ENCODE measurements around the gene XYLB.

Gene XYLB

GRCh38 chr3:38372214-38372601, 25.6 kb downstream of the XYLB start:
- no peak for DNase-seq
- H3K9me3 ChIP-seq = no peaks in the 10 kb centered on the region
- TF ChIP-seq CTCF (IDR thresholded peaks at IDR 0.05) = no peak
- no peaks in the 10 kb centered on the region for H3K4me1 ChIP-seq
- H3K27ac ChIP-seq = no peak overlapping the region
- peaks cover 7 to 85% (median 29%) of the 10 kb centered on the region in 3 donors for H3K36me3 ChIP-seq
- no peak overlapping the region for H3K4me3 ChIP-seq
- intact Hi-C loops (cut with DNase I; ENCODE audit: low total_unique reads) = no loop called here
- H3K27me3 ChIP-seq = no peaks in the 10 kb centered on the region

GRCh38 chr3:38374221-38374620, 27.6 kb downstream of the XYLB start:
- no peak for DNase-seq
- TF ChIP-seq CTCF (IDR thresholded peaks at IDR 0.05) = no peak
- Histone ChIP-seq H3K36me3 (peaks cover 15 to 87% (median 30%) of the 10 kb centered on the region in 3 donors), H3K27ac (no peak overlapping the region), H3K4me1 (no peaks in the 10 kb centered on the region), H3K27me3 (no peaks in the 10 kb centered on the region), H3K9me3 (no peaks in the 10 kb centered on the region), H3K4me3 (no peak overlapping the region)
- intact Hi-C loops (cut with DNase I; ENCODE audit: low total_unique reads) = no loop called here

- TF ChIP-seq CTCF (IDR thresholded peaks at IDR 0.05) = no peak
- no peak overlapping the region for H3K4me3 ChIP-seq
- H3K4me1 ChIP-seq = no peaks in the 10 kb centered on the region
- no peaks in the 10 kb centered on the region for H3K27me3 ChIP-seq
- H3K9me3 ChIP-seq = no peaks in the 10 kb centered on the region
- no peak overlapping the region for H3K27ac ChIP-seq
- intact Hi-C loops (cut with DNase I; ENCODE audit: low total_unique reads) = no loop called here
- no peak for DNase-seq
- peaks cover 24 to 86% (median 36%) of the 10 kb centered on the region in 3 donors for H3K36me3 ChIP-seq
Observed at GRCh38 chr3:38375072-38375471, 28.5 kb downstream of the XYLB start.

- no peak overlapping the region for H3K4me3 ChIP-seq
- no peak for TF ChIP-seq CTCF (IDR thresholded peaks at IDR 0.05)
- intact Hi-C loops (cut with DNase I; ENCODE audit: low total_unique reads) = no loop called here
- H3K36me3 ChIP-seq = peaks cover 29 to 86% (median 41%) of the 10 kb centered on the region in 3 donors
- H3K9me3 ChIP-seq = no peaks in the 10 kb centered on the region
- no peak for DNase-seq
- no peaks in the 10 kb centered on the region for H3K27me3 ChIP-seq
- H3K27ac ChIP-seq = no peak overlapping the region
- no peaks in the 10 kb centered on the region for H3K4me1 ChIP-seq
Observed at GRCh38 chr3:38375488-38376097, 29.0 kb downstream of the XYLB start.

- peaks cover 32 to 85% (median 44%) of the 10 kb centered on the region in 3 donors for H3K36me3 ChIP-seq
- H3K9me3 ChIP-seq = no peaks in the 10 kb centered on the region
- H3K27ac ChIP-seq = no peak overlapping the region
- no peak for TF ChIP-seq CTCF (IDR thresholded peaks at IDR 0.05)
- intact Hi-C loops (cut with DNase I; ENCODE audit: low total_unique reads) = no loop called here
- H3K27me3 ChIP-seq = no peaks in the 10 kb centered on the region
- H3K4me3 ChIP-seq = no peak overlapping the region
- no peaks in the 10 kb centered on the region for H3K4me1 ChIP-seq
- DNase-seq = no peak
Observed at GRCh38 chr3:38376098-38376816, 29.7 kb downstream of the XYLB start.
